ENCODE measurements around the gene CCL16.

DNA sequence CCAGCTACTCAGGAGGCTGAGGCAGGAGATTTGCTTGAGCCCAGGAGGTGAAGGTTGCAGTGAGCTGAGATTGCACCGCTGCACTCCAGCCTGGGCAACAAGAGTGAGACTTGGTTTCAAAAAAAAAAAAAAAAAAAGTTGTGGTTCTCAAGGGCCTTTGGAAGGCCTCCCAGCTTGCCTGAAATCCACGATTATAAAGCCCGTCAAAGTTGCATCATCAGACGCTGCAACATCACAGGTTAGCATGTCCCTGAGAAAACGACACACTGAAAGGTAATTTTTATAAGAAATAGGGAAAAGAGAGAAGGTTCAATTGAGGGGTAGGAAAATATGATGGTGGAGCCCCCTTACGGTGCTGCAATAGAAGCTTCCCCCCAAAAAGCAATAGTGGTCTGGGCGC lies 33.2 kb downstream of the CCL16 start:
- TF ChIP-seq, protein P1, sequence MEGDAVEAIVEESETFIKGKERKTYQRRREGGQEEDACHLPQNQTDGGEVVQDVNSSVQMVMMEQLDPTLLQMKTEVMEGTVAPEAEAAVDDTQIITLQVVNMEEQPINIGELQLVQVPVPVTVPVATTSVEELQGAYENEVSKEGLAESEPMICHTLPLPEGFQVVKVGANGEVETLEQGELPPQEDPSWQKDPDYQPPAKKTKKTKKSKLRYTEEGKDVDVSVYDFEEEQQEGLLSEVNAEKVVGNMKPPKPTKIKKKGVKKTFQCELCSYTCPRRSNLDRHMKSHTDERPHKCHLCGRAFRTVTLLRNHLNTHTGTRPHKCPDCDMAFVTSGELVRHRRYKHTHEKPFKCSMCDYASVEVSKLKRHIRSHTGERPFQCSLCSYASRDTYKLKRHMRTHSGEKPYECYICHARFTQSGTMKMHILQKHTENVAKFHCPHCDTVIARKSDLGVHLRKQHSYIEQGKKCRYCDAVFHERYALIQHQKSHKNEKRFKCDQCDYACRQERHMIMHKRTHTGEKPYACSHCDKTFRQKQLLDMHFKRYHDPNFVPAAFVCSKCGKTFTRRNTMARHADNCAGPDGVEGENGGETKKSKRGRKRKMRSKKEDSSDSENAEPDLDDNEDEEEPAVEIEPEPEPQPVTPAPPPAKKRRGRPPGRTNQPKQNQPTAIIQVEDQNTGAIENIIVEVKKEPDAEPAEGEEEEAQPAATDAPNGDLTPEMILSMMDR (IDR thresholded peaks at IDR 0.05) = no peak
- no peak for TF ChIP-seq POLR2AphosphoS5 (IDR thresholded peaks at IDR 0.05)
